WTC11 (cell line): ENCODE measurements around the gene SDHB. TPM values are rescaled to one million over a fixed set of nuclear protein-coding genes. Genes with fewer than 3 reads are reported as not detected.

Experiments
- ATAC-seq: fragments of 200-7000 bp; cut with Tn5 transposase; 2 replicates; pipeline ENCODE4 v1.10.0; 2021; ENCODE audit warnings: mild to moderate bottlenecking, moderate library complexity
- CTCF ChIA-PET: fragments of 300-600 bp; sonication (Branson Sonifier 250); formaldehyde crosslinking; loops from one replicate; lab custom pipeline; 2021; ENCODE audit warnings: antibody characterized with exemption; lab: Charles Lee
- POLR2A ChIA-PET: fragments of 350-600 bp; sonication (Branson Sonifier 250); formaldehyde crosslinking; loops from one replicate; lab custom pipeline; 2021; ENCODE audit warnings: antibody characterized with exemption; lab: Charles Lee
- DNase-seq: peaks from one replicate; pipeline ENCODE4 v3.0.0; 2021; ENCODE audit warnings: low spot score
- H3K27ac Mint-ChIP-seq: 2 replicates; pipeline ENCODE4 v1.8.0; 2021; ENCODE audit warnings: mixed read lengths
- H3K27me3 Mint-ChIP-seq: 2 replicates; pipeline ENCODE4 v1.8.0; 2021; ENCODE audit warnings: low read depth, mild to moderate bottlenecking, moderate library complexity, mixed read lengths
- H3K36me3 Mint-ChIP-seq: 2 replicates; pipeline ENCODE4 v1.8.0; 2021; ENCODE audit warnings: mixed read lengths
- H3K4me1 Mint-ChIP-seq: 2 replicates; pipeline ENCODE4 v1.8.0; 2022; ENCODE audit warnings: mixed read lengths
- H3K4me3 Mint-ChIP-seq: 2 replicates; pipeline ENCODE4 v1.8.0; 2021; ENCODE audit warnings: mild to moderate bottlenecking, moderate library complexity, mixed read lengths
- H3K9me3 Mint-ChIP-seq: 2 replicates; pipeline ENCODE4 v1.8.0; 2021; ENCODE audit warnings: mixed read lengths
- ATF1 ChIP-seq: sonication (generic); formaldehyde crosslinking; IDR thresholded peaks from 2 replicates; pipeline ENCODE4 v1.8.1; 2023; ENCODE audit warnings: mild to moderate bottlenecking, moderate library complexity, missing genetic modification reagents
- CREM ChIP-seq: sonication (generic); formaldehyde crosslinking; IDR thresholded peaks from 2 replicates; pipeline ENCODE4 v1.8.1; 2022; ENCODE audit warnings: mild to moderate bottlenecking, missing genetic modification reagents, moderate library complexity
- ESRRA ChIP-seq: sonication (generic); formaldehyde crosslinking; IDR thresholded peaks from 2 replicates; pipeline ENCODE4 v1.8.1; 2022; ENCODE audit warnings: mild to moderate bottlenecking, missing genetic modification reagents, borderline replicate concordance
- ETV6 ChIP-seq: sonication (generic); formaldehyde crosslinking; IDR thresholded peaks from 2 replicates; pipeline ENCODE4 v1.8.1; 2022; ENCODE audit warnings: mild to moderate bottlenecking, missing genetic modification reagents
- FOXP1 ChIP-seq: sonication (generic); formaldehyde crosslinking; IDR thresholded peaks from 2 replicates; pipeline ENCODE4 v1.8.0; 2022; ENCODE audit warnings: missing genetic modification reagents, mild to moderate bottlenecking, moderate library complexity, borderline replicate concordance
- HMGXB4 ChIP-seq: sonication (generic); formaldehyde crosslinking; IDR thresholded peaks from 2 replicates; pipeline ENCODE4 v1.8.1; 2023; ENCODE audit warnings: mild to moderate bottlenecking, moderate library complexity, missing genetic modification reagents
- IRF2 ChIP-seq: sonication (generic); formaldehyde crosslinking; IDR thresholded peaks from 2 replicates; pipeline ENCODE4 v1.8.0; 2022; ENCODE audit warnings: low read depth, missing genetic modification reagents, borderline replicate concordance
- MLX ChIP-seq: sonication (generic); formaldehyde crosslinking; IDR thresholded peaks from 2 replicates; pipeline ENCODE4 v1.8.1; 2023; ENCODE audit warnings: mild to moderate bottlenecking, missing genetic modification reagents, moderate library complexity
- MYBL2 ChIP-seq: sonication (generic); formaldehyde crosslinking; IDR thresholded peaks from 2 replicates; pipeline ENCODE4 v1.8.1; 2023; ENCODE audit warnings: mild to moderate bottlenecking, moderate library complexity, missing genetic modification reagents
- NR2C2 ChIP-seq: sonication (generic); formaldehyde crosslinking; IDR thresholded peaks from 2 replicates; pipeline ENCODE4 v1.8.0; 2022; ENCODE audit warnings: mild to moderate bottlenecking, missing genetic modification reagents
- NR3C1 ChIP-seq: sonication (generic); formaldehyde crosslinking; conservative IDR thresholded peaks from 2 replicates; pipeline ENCODE4 v1.8.1; 2023; ENCODE audit warnings: low read depth, mild to moderate bottlenecking, missing genetic modification reagents
- OVOL2 ChIP-seq: fragments of 250-450 bp; sonication (Bioruptor Pico); IDR thresholded peaks from 2 replicates; pipeline ENCODE4 v1.9.0; 2021; ENCODE audit warnings: mild to moderate bottlenecking, borderline replicate concordance
- SP1 ChIP-seq: sonication (generic); formaldehyde crosslinking; conservative IDR thresholded peaks from 2 replicates; pipeline ENCODE4 v1.8.1; 2022; ENCODE audit warnings: missing genetic modification reagents
- TCF7 ChIP-seq: sonication (generic); formaldehyde crosslinking; IDR thresholded peaks from 2 replicates; pipeline ENCODE4 v1.8.0; 2022; ENCODE audit warnings: mild to moderate bottlenecking, low read depth, missing genetic modification reagents, moderate library complexity
- USF2 ChIP-seq: sonication (generic); formaldehyde crosslinking; IDR thresholded peaks from 2 replicates; pipeline ENCODE4 v1.8.1; 2023; ENCODE audit warnings: mild to moderate bottlenecking, missing genetic modification reagents, moderate library complexity
- ZNF396 ChIP-seq: fragments of 250-450 bp; sonication (Bioruptor Pico); IDR thresholded peaks from 2 replicates; pipeline ENCODE4 v1.8.0; 2021; ENCODE audit warnings: mild to moderate bottlenecking, moderate library complexity, borderline replicate concordance
- total RNA-seq: library from RNA; stranded (reverse); gene quantifications from 3 replicates; pipeline ENCODE4 v1.2.3, GENCODE V29; 2021
- TF ChIP-seq, protein P1 (sequence below): sonication (generic); formaldehyde crosslinking; IDR thresholded peaks from 2 replicates; pipeline ENCODE4 v1.8.0; 2022; ENCODE audit warnings: mild to moderate bottlenecking, missing genetic modification reagents
- TF ChIP-seq, protein P2 (sequence below): sonication (generic); formaldehyde crosslinking; conservative IDR thresholded peaks from 2 replicates; pipeline ENCODE4 v1.8.1; 2022; ENCODE audit warnings: mild to moderate bottlenecking, missing genetic modification reagents
- TF ChIP-seq, protein P3 (sequence below): sonication (generic); formaldehyde crosslinking; IDR thresholded peaks from 2 replicates; pipeline ENCODE4 v1.8.1; 2022; ENCODE audit warnings: mild to moderate bottlenecking, missing genetic modification reagents, moderate library complexity, borderline replicate concordance
- TF ChIP-seq, protein P4 (sequence below): fragments of 200-600 bp; IDR thresholded peaks from 2 replicates; pipeline ENCODE4 v1.8.0; 2022; ENCODE audit warnings: antibody characterized with exemption
- TF ChIP-seq, protein P5 (sequence below): fragments of 250-450 bp; sonication (Bioruptor Pico); IDR thresholded peaks from 2 replicates; pipeline ENCODE4 v1.9.0; 2021; ENCODE audit warnings: moderate library complexity, mild to moderate bottlenecking, inconsistent platforms, borderline replicate concordance
- TF ChIP-seq, protein P6 (sequence below): sonication (generic); formaldehyde crosslinking; IDR thresholded peaks from 2 replicates; pipeline ENCODE4 v1.8.1; 2023; ENCODE audit warnings: mild to moderate bottlenecking, missing genetic modification reagents

The SDHB gene
- total RNA-seq, 1 experiment from 2014 or later = 89.5 TPM

GRCh38 chr1:17086751-17087150 is 32.9 kb upstream of the SDHB start (continued):
- TF ChIP-seq HMGXB4 (CRISPR knock-in tag) (no peak), MYBL2 (CRISPR knock-in tag) (no peak)
- TF ChIP-seq, protein P1, sequence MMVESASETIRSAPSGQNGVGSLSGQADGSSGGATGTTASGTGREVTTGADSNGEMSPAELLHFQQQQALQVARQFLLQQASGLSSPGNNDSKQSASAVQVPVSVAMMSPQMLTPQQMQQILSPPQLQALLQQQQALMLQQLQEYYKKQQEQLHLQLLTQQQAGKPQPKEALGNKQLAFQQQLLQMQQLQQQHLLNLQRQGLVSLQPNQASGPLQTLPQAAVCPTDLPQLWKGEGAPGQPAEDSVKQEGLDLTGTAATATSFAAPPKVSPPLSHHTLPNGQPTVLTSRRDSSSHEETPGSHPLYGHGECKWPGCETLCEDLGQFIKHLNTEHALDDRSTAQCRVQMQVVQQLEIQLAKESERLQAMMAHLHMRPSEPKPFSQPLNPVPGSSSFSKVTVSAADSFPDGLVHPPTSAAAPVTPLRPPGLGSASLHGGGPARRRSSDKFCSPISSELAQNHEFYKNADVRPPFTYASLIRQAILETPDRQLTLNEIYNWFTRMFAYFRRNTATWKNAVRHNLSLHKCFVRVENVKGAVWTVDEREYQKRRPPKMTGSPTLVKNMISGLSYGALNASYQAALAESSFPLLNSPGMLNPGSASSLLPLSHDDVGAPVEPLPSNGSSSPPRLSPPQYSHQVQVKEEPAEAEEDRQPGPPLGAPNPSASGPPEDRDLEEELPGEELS = no peak

DNA sequence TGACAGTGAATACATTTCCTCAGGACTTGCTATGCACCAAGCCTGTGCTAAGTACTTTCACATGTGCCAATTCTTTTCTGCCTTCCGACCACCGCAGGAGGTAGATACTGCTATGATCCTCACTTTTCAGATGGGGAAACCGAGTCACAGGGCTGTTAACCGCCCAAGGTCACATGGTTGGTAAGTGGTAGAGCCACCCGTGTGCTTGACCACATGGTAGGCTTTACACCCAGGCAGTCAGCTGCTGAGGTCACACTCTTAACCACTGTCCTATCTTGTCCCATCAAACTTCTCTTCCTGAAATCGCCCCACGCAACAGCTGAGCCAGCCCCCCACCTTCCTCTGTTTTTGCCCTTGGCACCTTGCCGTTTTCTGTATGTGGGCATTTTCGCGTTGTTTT is 31.0 kb upstream of the SDHB start:
- Mint-ChIP-seq H3K4me1 (no peaks in the 10 kb centered on the region), H3K27me3 (no peaks in the 10 kb centered on the region; the same call in 1 of the 2 replicates), H3K36me3 (no peaks in the 10 kb centered on the region), H3K4me3 (no peak overlapping the region), H3K27ac (no peak overlapping the region), H3K9me3 (0 out of 2 replicates have a peak, but pooled peaks cover 3% of the 10 kb centered on the region)
- ATAC-seq = no peak
- ChIA-PET POLR2A (no interaction called here), CTCF (interaction anchor here (1.2 kb wide), 1 partner anchor 36 kb away, joined by 3 read pairs; no protein-coding TSS in a partner anchor)
- TF ChIP-seq ZNF396 (CRISPR knock-in tag) = no peak
- TF ChIP-seq TCF7 (CRISPR knock-in tag) = no peak
- no peak for TF ChIP-seq ESRRA (CRISPR knock-in tag)
- TF ChIP-seq, protein P2, sequence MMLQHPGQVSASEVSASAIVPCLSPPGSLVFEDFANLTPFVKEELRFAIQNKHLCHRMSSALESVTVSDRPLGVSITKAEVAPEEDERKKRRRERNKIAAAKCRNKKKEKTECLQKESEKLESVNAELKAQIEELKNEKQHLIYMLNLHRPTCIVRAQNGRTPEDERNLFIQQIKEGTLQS = no peak
- TF ChIP-seq, protein P3, sequence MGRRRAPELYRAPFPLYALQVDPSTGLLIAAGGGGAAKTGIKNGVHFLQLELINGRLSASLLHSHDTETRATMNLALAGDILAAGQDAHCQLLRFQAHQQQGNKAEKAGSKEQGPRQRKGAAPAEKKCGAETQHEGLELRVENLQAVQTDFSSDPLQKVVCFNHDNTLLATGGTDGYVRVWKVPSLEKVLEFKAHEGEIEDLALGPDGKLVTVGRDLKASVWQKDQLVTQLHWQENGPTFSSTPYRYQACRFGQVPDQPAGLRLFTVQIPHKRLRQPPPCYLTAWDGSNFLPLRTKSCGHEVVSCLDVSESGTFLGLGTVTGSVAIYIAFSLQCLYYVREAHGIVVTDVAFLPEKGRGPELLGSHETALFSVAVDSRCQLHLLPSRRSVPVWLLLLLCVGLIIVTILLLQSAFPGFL = no peak
- no peak for DNase-seq

DNA sequence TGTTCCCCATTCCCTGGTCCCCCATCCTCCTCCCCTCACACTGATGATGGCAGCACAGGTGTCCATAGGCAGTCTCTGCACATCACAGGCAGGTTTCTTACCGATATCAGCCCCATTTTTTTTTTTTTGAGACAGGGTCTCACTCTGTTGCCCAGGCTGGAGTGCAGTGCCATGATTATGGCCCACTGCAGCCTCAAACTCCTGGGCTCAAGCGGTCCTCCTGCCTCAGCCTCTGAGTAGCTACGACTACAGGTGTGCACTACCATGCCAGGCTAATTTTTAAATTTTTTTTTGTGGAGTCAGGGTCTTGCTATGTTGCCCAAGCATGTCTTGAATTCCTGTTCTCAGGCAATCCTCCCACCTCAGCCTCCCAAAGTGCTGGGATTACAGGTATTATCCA is 28.9 kb upstream of the SDHB start:
- Mint-ChIP-seq H3K9me3 (0 out of 2 replicates have a peak, but pooled peaks cover 3% of the 10 kb centered on the region), H3K4me3 (no peak overlapping the region), H3K27me3 (no peaks in the 10 kb centered on the region; the same call in 1 of the 2 replicates), H3K36me3 (no peaks in the 10 kb centered on the region), H3K4me1 (no peaks in the 10 kb centered on the region), H3K27ac (no peak overlapping the region)
- POLR2A ChIA-PET = interaction anchor here (0.5 kb wide), 1 partner anchor 21 kb away, joined by 3 read pairs; no protein-coding TSS in a partner anchor
- ATAC-seq = no peak
- CTCF ChIA-PET = no interaction called here
- no peak for DNase-seq
- TF ChIP-seq, protein P4, sequence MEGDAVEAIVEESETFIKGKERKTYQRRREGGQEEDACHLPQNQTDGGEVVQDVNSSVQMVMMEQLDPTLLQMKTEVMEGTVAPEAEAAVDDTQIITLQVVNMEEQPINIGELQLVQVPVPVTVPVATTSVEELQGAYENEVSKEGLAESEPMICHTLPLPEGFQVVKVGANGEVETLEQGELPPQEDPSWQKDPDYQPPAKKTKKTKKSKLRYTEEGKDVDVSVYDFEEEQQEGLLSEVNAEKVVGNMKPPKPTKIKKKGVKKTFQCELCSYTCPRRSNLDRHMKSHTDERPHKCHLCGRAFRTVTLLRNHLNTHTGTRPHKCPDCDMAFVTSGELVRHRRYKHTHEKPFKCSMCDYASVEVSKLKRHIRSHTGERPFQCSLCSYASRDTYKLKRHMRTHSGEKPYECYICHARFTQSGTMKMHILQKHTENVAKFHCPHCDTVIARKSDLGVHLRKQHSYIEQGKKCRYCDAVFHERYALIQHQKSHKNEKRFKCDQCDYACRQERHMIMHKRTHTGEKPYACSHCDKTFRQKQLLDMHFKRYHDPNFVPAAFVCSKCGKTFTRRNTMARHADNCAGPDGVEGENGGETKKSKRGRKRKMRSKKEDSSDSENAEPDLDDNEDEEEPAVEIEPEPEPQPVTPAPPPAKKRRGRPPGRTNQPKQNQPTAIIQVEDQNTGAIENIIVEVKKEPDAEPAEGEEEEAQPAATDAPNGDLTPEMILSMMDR = no peak
- no peak for TF ChIP-seq OVOL2 (CRISPR knock-in tag)
- TF ChIP-seq TCF7 (CRISPR knock-in tag) = no peak
- no peak for TF ChIP-seq MLX
- no peak for TF ChIP-seq NR3C1 (CRISPR knock-in tag)
- TF ChIP-seq FOXP1 (CRISPR knock-in tag) = no peak
- TF ChIP-seq, protein P5, sequence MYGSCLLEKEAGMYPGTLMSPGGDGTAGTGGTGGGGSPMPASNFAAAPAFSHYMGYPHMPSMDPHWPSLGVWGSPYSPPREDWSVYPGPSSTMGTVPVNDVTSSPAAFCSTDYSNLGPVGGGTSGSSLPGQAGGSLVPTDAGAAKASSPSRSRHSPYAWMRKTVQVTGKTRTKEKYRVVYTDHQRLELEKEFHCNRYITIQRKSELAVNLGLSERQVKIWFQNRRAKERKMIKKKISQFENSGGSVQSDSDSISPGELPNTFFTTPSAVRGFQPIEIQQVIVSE = no peak
- TF ChIP-seq SP1 (CRISPR knock-in tag) = no peak
- TF ChIP-seq IRF2 = no peak
- no peak for TF ChIP-seq ATF1 (CRISPR knock-in tag)
- TF ChIP-seq USF2 = no peak
- TF ChIP-seq ZNF396 (CRISPR knock-in tag) = no peak
- TF ChIP-seq, protein P6, sequence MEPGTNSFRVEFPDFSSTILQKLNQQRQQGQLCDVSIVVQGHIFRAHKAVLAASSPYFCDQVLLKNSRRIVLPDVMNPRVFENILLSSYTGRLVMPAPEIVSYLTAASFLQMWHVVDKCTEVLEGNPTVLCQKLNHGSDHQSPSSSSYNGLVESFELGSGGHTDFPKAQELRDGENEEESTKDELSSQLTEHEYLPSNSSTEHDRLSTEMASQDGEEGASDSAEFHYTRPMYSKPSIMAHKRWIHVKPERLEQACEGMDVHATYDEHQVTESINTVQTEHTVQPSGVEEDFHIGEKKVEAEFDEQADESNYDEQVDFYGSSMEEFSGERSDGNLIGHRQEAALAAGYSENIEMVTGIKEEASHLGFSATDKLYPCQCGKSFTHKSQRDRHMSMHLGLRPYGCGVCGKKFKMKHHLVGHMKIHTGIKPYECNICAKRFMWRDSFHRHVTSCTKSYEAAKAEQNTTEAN (CRISPR knock-in tag) = no peak
- TF ChIP-seq ETV6 (CRISPR knock-in tag) = no peak
- no peak for TF ChIP-seq CREM (CRISPR knock-in tag)
- TF ChIP-seq NR2C2 = no peak
